Suprapubic skin (tissue), 4 donors: ENCODE results near the gene FSCB.

Source experiments
- CTCF ChIP-seq, 2 donors: fragments of 200-600 bp in 1 of 2; fragments of 450-650 bp in 1 of 2; sonication (generic) in 1 of 2; IDR thresholded peaks; one replicate each; pipeline ENCODE4 v1.5.1; 2016 to 2019; ENCODE audit warnings: antibody characterized with exemption in 2 of 2, mild to moderate bottlenecking in 1 of 2, moderate library complexity in 1 of 2
- EP300 ChIP-seq: sonication (generic); formaldehyde crosslinking; IDR thresholded peaks from one replicate; pipeline ENCODE4 v1.6.1; 2017; ENCODE audit warnings: antibody characterized with exemption
- POLR2A ChIP-seq, 2 donors: fragments of 450-650 bp; IDR thresholded peaks; one replicate each; pipeline ENCODE4 v1.6.1; 2017; ENCODE audit warnings: antibody characterized with exemption in 2 of 2, mild to moderate bottlenecking in 2 of 2, moderate library complexity in 2 of 2
- POLR2AphosphoS5 ChIP-seq, 3 donors: sonication (generic); formaldehyde crosslinking; IDR thresholded peaks; one replicate each; pipeline ENCODE4 v1.6.1; 2017; ENCODE audit warnings: antibody characterized with exemption in 3 of 3

GRCh38 chr14:44508834-44509233 lies 1.8 kb upstream of the FSCB start:
- TF ChIP-seq POLR2A (IDR thresholded peaks at IDR 0.05) = no peak
- TF ChIP-seq CTCF (IDR thresholded peaks at IDR 0.05) = no peak
- no peak for TF ChIP-seq POLR2AphosphoS5 (IDR thresholded peaks at IDR 0.05)
- TF ChIP-seq EP300 = no peak
